ENCODE data around the gene JUNB. TPM values are rescaled to one million over a fixed set of nuclear protein-coding genes. Genes with fewer than 3 reads are reported as not detected.

The JUNB gene
- total RNA-seq, 1 experiment from 2014 or later: 6.6 TPM

DNA sequence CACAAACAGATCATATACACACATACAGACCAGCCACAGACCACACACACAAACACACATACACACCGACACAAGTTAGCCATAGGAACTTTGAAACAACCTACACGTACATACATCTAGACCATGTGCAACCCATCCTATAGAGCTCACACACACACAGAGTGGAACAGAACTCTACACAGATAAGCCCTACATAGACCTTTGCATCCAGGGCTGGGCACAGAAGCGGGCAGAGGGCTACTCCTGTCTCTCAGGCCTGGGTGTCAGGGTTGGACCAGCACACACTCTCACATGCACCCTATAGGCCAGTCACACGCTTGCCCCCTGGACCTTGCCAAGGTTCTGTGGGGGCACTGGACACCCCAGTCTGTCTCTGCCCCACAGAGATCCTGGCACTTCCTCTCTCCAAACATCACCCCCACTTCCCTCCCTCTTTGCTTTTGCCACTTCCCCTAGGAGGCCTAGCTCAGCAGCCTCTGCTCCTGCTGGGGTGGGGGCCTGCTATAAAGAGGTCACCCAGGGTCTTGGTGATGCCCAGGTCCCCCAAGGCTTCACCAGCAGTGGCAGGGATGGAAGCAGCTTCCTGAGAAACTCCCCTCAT lies 5.8 kb upstream of the JUNB start:
- Mint-ChIP-seq H3K27ac (no peak overlapping the region), H3K4me1 (peaks cover 22% of the 10 kb centered on the region), H3K4me3 (no peak overlapping the region), H3K27me3 (ENCODE audit: low read depth) (peaks cover 1% of the 10 kb centered on the region), H3K36me3 (no peaks in the 10 kb centered on the region), H3K9me3 (no peaks in the 10 kb centered on the region)
- ATAC-seq (no peak), DNase-seq (ENCODE audit: low spot score) (no peak)
- TF ChIP-seq IRF2 (CRISPR knock-in tag; IDR thresholded peaks at IDR 0.05; ENCODE audit: borderline replicate concordance, low read depth) (no peak), GABPB1 (CRISPR knock-in tag; IDR thresholded peaks at IDR 0.05) (no peak), FOXK1 (CRISPR knock-in tag; IDR thresholded peaks at IDR 0.05) (no peak), ZNF671 (CRISPR knock-in tag; IDR thresholded peaks at IDR 0.05) (no peak), SMAD3 (CRISPR knock-in tag; IDR thresholded peaks at IDR 0.05; ENCODE audit: borderline replicate concordance) (no peak), TEAD4 (CRISPR knock-in tag; IDR thresholded peaks at IDR 0.05) (no peak), ZNF416 (CRISPR knock-in tag; IDR thresholded peaks at IDR 0.05) (no peak)
- TF ChIP-seq, protein P1, sequence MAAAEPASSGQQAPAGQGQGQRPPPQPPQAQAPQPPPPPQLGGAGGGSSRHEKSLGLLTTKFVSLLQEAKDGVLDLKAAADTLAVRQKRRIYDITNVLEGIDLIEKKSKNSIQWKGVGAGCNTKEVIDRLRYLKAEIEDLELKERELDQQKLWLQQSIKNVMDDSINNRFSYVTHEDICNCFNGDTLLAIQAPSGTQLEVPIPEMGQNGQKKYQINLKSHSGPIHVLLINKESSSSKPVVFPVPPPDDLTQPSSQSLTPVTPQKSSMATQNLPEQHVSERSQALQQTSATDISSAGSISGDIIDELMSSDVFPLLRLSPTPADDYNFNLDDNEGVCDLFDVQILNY (CRISPR knock-in tag; IDR thresholded peaks at IDR 0.05): no peak
- TF ChIP-seq, protein P2, sequence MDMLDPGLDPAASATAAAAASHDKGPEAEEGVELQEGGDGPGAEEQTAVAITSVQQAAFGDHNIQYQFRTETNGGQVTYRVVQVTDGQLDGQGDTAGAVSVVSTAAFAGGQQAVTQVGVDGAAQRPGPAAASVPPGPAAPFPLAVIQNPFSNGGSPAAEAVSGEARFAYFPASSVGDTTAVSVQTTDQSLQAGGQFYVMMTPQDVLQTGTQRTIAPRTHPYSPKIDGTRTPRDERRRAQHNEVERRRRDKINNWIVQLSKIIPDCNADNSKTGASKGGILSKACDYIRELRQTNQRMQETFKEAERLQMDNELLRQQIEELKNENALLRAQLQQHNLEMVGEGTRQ (CRISPR knock-in tag; IDR thresholded peaks at IDR 0.05): no peak
- ChIA-PET POLR2A (no interaction called here), CTCF (interaction anchor here (1.2 to 2.1 kb wide), 2 partner anchors 8 to 11 kb away, joined by 4 to 5 read pairs; no protein-coding TSS in a partner anchor)

DNA sequence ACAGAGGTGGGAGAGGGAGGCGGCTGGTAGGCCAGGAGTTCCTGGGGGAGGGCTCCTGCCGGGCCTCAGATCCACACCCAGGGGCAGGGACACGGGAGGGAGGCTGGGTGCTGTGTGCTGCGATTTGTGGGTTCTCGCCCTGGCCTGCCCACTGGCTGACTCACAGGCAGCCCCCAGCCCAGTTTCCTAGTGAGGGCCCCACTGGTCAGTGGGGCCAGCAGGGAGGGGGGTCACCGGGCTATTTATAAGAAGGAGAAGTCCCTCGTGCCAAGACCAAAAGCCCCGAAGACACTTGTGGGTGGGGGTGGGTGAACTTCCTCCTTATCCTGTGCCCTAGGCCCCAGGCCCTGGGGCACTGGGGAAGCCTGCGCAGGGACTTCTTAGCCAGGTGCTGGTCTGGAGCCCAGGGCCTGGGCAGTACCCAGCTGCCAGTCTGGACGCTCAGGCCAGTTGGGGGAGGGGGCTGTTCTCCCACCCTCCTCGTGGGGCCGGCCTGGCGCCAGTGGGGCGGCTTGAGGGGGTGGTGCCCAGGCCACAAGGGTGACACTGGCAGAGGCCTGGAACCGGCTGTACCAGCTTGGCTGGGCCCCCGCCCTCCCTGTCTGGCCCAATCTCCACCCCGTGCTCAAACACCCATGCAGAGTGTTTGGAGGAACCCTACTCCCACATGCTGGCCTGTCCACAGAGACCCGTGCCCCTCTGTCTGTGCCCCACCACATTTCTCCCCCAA lies 5.0 kb upstream of the JUNB start:
- ChIA-PET CTCF (interaction anchor here (1.0 to 3.4 kb wide), 4 partner anchors 9 to 63 kb away, joined by 3 to 29 read pairs (median 4); no protein-coding TSS in a partner anchor), POLR2A (no interaction called here)
- no peak overlapping the region for H3K27ac Mint-ChIP-seq
- TF ChIP-seq NFE2L1 (CRISPR knock-in tag; IDR thresholded peaks at IDR 0.05): no peak
- TF ChIP-seq, protein P3, sequence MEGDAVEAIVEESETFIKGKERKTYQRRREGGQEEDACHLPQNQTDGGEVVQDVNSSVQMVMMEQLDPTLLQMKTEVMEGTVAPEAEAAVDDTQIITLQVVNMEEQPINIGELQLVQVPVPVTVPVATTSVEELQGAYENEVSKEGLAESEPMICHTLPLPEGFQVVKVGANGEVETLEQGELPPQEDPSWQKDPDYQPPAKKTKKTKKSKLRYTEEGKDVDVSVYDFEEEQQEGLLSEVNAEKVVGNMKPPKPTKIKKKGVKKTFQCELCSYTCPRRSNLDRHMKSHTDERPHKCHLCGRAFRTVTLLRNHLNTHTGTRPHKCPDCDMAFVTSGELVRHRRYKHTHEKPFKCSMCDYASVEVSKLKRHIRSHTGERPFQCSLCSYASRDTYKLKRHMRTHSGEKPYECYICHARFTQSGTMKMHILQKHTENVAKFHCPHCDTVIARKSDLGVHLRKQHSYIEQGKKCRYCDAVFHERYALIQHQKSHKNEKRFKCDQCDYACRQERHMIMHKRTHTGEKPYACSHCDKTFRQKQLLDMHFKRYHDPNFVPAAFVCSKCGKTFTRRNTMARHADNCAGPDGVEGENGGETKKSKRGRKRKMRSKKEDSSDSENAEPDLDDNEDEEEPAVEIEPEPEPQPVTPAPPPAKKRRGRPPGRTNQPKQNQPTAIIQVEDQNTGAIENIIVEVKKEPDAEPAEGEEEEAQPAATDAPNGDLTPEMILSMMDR (IDR thresholded peaks at IDR 0.05): no peak
- TF ChIP-seq NR3C1 (CRISPR knock-in tag; conservative IDR thresholded peaks at IDR 0.05; ENCODE audit: low read depth): no peak
- peaks cover 8% of the 10 kb centered on the region for H3K27me3 Mint-ChIP-seq (ENCODE audit: low read depth)
- no peaks in the 10 kb centered on the region for H3K9me3 Mint-ChIP-seq
- DNase-seq (ENCODE audit: low spot score) (no peak), ATAC-seq (no peak)
- no peak overlapping the region for H3K4me3 Mint-ChIP-seq
- H3K4me1 Mint-ChIP-seq: peaks cover 27% of the 10 kb centered on the region
- no peaks in the 10 kb centered on the region for H3K36me3 Mint-ChIP-seq

DNA sequence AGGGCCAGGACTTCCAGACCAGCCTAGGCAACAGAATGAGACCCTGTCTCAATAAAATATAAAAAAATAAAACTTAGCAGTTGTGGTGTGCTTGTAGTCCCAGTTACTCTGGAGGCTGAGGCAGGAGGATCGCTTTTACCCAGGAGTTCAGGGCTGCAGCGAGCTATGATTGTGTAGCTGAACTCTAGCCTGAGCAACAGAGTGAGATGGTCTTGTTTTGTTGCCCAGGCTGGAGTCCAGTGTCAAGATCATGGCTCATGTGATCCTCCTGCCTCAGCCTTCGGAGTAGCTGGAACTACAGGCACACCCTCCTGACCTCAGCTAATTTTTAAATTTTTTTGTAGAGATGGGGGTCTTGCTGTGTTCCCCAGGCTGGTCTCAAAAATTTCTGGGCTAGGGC lies 4.3 kb upstream of the JUNB start:
- ChIA-PET POLR2A (interaction anchor here (1.3 kb wide), 1 partner anchor 9 kb away, joined by 4 read pairs; no protein-coding TSS in a partner anchor), CTCF (interaction anchor here (1.0 to 3.4 kb wide), 4 partner anchors 9 to 64 kb away, joined by 3 to 29 read pairs (median 7); no protein-coding TSS in a partner anchor)
- DNase-seq (ENCODE audit: low spot score) (no peak), ATAC-seq (no peak)
- Mint-ChIP-seq H3K9me3 (no peaks in the 10 kb centered on the region), H3K27me3 (ENCODE audit: low read depth) (peaks cover 11% of the 10 kb centered on the region), H3K27ac (no peak overlapping the region), H3K4me3 (no peak overlapping the region), H3K4me1 (peaks cover 27% of the 10 kb centered on the region), H3K36me3 (no peaks in the 10 kb centered on the region)
- TF ChIP-seq ETV6 (CRISPR knock-in tag; IDR thresholded peaks at IDR 0.05) (no peak), ESRRA (CRISPR knock-in tag; IDR thresholded peaks at IDR 0.05; ENCODE audit: borderline replicate concordance) (no peak), KAT7 (CRISPR knock-in tag; IDR thresholded peaks at IDR 0.05; ENCODE audit: borderline replicate concordance) (no peak), ZNF121 (CRISPR knock-in tag; IDR thresholded peaks at IDR 0.05) (no peak), MXD4 (CRISPR knock-in tag; IDR thresholded peaks at IDR 0.05; ENCODE audit: borderline replicate concordance) (no peak), ZBTB21 (CRISPR knock-in tag; IDR thresholded peaks at IDR 0.05; ENCODE audit: borderline replicate concordance) (no peak)
- TF ChIP-seq, protein P4, sequence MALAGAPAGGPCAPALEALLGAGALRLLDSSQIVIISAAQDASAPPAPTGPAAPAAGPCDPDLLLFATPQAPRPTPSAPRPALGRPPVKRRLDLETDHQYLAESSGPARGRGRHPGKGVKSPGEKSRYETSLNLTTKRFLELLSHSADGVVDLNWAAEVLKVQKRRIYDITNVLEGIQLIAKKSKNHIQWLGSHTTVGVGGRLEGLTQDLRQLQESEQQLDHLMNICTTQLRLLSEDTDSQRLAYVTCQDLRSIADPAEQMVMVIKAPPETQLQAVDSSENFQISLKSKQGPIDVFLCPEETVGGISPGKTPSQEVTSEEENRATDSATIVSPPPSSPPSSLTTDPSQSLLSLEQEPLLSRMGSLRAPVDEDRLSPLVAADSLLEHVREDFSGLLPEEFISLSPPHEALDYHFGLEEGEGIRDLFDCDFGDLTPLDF (CRISPR knock-in tag; IDR thresholded peaks at IDR 0.05): no peak
- TF ChIP-seq, protein P5, sequence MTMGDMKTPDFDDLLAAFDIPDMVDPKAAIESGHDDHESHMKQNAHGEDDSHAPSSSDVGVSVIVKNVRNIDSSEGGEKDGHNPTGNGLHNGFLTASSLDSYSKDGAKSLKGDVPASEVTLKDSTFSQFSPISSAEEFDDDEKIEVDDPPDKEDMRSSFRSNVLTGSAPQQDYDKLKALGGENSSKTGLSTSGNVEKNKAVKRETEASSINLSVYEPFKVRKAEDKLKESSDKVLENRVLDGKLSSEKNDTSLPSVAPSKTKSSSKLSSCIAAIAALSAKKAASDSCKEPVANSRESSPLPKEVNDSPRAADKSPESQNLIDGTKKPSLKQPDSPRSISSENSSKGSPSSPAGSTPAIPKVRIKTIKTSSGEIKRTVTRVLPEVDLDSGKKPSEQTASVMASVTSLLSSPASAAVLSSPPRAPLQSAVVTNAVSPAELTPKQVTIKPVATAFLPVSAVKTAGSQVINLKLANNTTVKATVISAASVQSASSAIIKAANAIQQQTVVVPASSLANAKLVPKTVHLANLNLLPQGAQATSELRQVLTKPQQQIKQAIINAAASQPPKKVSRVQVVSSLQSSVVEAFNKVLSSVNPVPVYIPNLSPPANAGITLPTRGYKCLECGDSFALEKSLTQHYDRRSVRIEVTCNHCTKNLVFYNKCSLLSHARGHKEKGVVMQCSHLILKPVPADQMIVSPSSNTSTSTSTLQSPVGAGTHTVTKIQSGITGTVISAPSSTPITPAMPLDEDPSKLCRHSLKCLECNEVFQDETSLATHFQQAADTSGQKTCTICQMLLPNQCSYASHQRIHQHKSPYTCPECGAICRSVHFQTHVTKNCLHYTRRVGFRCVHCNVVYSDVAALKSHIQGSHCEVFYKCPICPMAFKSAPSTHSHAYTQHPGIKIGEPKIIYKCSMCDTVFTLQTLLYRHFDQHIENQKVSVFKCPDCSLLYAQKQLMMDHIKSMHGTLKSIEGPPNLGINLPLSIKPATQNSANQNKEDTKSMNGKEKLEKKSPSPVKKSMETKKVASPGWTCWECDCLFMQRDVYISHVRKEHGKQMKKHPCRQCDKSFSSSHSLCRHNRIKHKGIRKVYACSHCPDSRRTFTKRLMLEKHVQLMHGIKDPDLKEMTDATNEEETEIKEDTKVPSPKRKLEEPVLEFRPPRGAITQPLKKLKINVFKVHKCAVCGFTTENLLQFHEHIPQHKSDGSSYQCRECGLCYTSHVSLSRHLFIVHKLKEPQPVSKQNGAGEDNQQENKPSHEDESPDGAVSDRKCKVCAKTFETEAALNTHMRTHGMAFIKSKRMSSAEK (CRISPR knock-in tag; IDR thresholded peaks at IDR 0.05; ENCODE audit: borderline replicate concordance): no peak
- TF ChIP-seq, protein P6, sequence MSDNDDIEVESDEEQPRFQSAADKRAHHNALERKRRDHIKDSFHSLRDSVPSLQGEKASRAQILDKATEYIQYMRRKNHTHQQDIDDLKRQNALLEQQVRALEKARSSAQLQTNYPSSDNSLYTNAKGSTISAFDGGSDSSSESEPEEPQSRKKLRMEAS (CRISPR knock-in tag; IDR thresholded peaks at IDR 0.05): no peak

All from WTC11 (cell line).